Smooth muscle cell (in vitro differentiated cells): ENCODE measurements around the gene SKIL. TPM values are rescaled to one million over a fixed set of nuclear protein-coding genes. Genes with fewer than 3 reads are reported as not detected.
"Not testable (repeated sequence)": the region's sequence is repeated elsewhere in the genome, so short reads cannot be mapped to it uniquely, and the experiment has no call there.

Experiments used
- DNase-seq: peaks from one replicate; lab custom pipeline; 2025; ENCODE audit not compliant: unreplicated experiment; lab: John Stamatoyannopoulos, UW
- H2AFZ ChIP-seq: fragments of 200-600 bp; sonication (generic); 2 replicates; pipeline ENCODE4 v1.6.0; 2016; ENCODE audit warnings: antibody characterized with exemption, low read depth, mild to moderate bottlenecking
- H3F3A ChIP-seq: fragments of 200-600 bp; sonication (generic); 2 replicates; pipeline ENCODE4 v1.6.0; 2017; ENCODE audit warnings: antibody characterized with exemption, low read depth
- H3K27ac ChIP-seq: fragments of 200-600 bp; sonication (generic); 2 replicates; pipeline ENCODE4 v1.5.1; 2016; ENCODE audit warnings: low read depth, mild to moderate bottlenecking
- H3K27me3 ChIP-seq: fragments of 200-600 bp; sonication (generic); 2 replicates; pipeline ENCODE4 v1.6.1; 2016; ENCODE audit warnings: low read depth, mild to moderate bottlenecking
- H3K36me3 ChIP-seq: fragments of 200-600 bp; sonication (generic); 2 replicates; pipeline ENCODE4 v1.5.1; 2016; ENCODE audit warnings: low read depth
- H3K4me1 ChIP-seq: fragments of 200-600 bp; sonication (generic); 2 replicates; pipeline ENCODE4 v1.5.1; 2016; ENCODE audit warnings: low read depth
- H3K4me2 ChIP-seq: fragments of 200-600 bp; sonication (generic); 2 replicates; pipeline ENCODE4 v1.6.0; 2016; ENCODE audit warnings: mild to moderate bottlenecking
- H3K4me3 ChIP-seq: fragments of 200-600 bp; sonication (generic); 2 replicates; pipeline ENCODE4 v1.5.1; 2016; ENCODE audit warnings: mild to moderate bottlenecking
- H3K79me2 ChIP-seq: fragments of 200-600 bp; sonication (generic); 2 replicates; pipeline ENCODE4 v1.6.0; 2016; ENCODE audit warnings: low read depth, mild to moderate bottlenecking
- H3K9ac ChIP-seq: fragments of 200-600 bp; sonication (generic); 2 replicates; pipeline ENCODE4 v1.6.0; 2016; ENCODE audit warnings: low read depth
- H3K9me3 ChIP-seq: fragments of 200-600 bp; sonication (generic); replicated peaks from 2 replicates; pipeline ENCODE4 v1.5.1; 2016; ENCODE audit warnings: low read depth
- H4K20me1 ChIP-seq: fragments of 200-600 bp; sonication (generic); 2 replicates; pipeline ENCODE4 v1.6.0; 2016; ENCODE audit warnings: low read depth
- WGBS: methylation state at CpG from one replicate; pipeline ENCODE4 v1.1.7; 2016; ENCODE audit warnings: low lambda C conversion rate; 5-methylcytosine and 5-hydroxymethylcytosine counted together
- polyA plus RNA-seq: library from polyadenylated mRNA; unstranded; fragments of >200 nt; fragmentation: Nextera tagmentation; extraction: Ambion mirVana; gene quantifications from 2 replicates; pipeline ENCODE4 v1.2.1, GENCODE V29; 2016
- total RNA-seq: library from RNA; depleted of rRNA; stranded (reverse); fragments of >200 nt; gene quantifications from 2 replicates; pipeline ENCODE4 v1.2.3, GENCODE V29; 2014
- TF ChIP-seq, protein P1 (sequence below): fragments of 200-600 bp; sonication (generic); IDR thresholded peaks from 2 replicates; pipeline ENCODE4 v1.5.1; 2017; ENCODE audit warnings: borderline replicate concordance, mild to moderate bottlenecking, antibody characterized with exemption; ENCODE audit not compliant: insufficient read depth, poor library complexity, severe bottlenecking

The SKIL gene
- total and polyA plus RNA-seq, 2 experiments from 2014 or later, result 22.0 to 167 TPM

GRCh38 chr3:170323331-170323730, 34.2 kb upstream of the SKIL start:
- Histone ChIP-seq H3K4me1 (peaks cover 5% of the 10 kb centered on the region), H3K36me3 (no peaks in the 10 kb centered on the region), H4K20me1 (no peaks in the 10 kb centered on the region), H2AFZ (peak overlapping the region; percentile 66), H3K9ac (peak overlapping the region; percentile 87), H3K4me2 (peak overlapping the region; percentile 60), H3F3A (no peaks in the 10 kb centered on the region), H3K27ac (peak overlapping the region; percentile 98), H3K9me3 (no peaks in the 10 kb centered on the region), H3K4me3 (no peak overlapping the region), H3K27me3 (no peaks in the 10 kb centered on the region), H3K79me2 (no peaks in the 10 kb centered on the region)
- WGBS, result 49% methylated on average over 6 of the region's 6 CpGs
- no peak for DNase-seq
- TF ChIP-seq, protein P1, sequence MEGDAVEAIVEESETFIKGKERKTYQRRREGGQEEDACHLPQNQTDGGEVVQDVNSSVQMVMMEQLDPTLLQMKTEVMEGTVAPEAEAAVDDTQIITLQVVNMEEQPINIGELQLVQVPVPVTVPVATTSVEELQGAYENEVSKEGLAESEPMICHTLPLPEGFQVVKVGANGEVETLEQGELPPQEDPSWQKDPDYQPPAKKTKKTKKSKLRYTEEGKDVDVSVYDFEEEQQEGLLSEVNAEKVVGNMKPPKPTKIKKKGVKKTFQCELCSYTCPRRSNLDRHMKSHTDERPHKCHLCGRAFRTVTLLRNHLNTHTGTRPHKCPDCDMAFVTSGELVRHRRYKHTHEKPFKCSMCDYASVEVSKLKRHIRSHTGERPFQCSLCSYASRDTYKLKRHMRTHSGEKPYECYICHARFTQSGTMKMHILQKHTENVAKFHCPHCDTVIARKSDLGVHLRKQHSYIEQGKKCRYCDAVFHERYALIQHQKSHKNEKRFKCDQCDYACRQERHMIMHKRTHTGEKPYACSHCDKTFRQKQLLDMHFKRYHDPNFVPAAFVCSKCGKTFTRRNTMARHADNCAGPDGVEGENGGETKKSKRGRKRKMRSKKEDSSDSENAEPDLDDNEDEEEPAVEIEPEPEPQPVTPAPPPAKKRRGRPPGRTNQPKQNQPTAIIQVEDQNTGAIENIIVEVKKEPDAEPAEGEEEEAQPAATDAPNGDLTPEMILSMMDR, result no peak

DNA sequence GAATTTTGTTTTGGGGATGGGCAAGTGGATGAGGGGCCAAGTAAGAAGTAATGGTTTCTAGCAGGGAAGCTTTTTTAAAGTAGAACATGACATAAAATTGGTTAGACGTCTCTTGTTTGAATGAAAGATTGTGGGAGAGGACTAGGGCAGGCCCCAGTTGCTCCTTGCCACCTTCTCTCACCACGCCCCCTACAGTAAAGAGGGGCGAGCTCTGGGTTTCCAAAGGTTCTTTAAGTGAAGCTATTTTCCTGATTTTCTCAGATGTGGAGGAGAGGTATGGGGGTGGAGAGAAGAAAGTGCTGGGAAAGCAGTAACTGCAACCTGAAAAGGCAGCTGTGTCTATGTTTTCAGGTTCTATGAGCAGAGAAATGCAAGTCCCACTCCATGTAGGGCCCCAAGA, 32.6 kb upstream of the SKIL start:
- H3K9ac ChIP-seq, result no peak overlapping the region
- DNase-seq, result no peak
- no peak overlapping the region for H2AFZ ChIP-seq
- H3K4me2 ChIP-seq, result no peak overlapping the region
- no peaks in the 10 kb centered on the region for H3K36me3 ChIP-seq
- no peaks in the 10 kb centered on the region for H4K20me1 ChIP-seq
- H3K27ac ChIP-seq, result no peak overlapping the region
- WGBS, result 81% methylated on average over 3 of the region's 3 CpGs
- H3K4me1 ChIP-seq, result peaks cover 5% of the 10 kb centered on the region
- H3K27me3 ChIP-seq, result no peaks in the 10 kb centered on the region
- H3K4me3 ChIP-seq, result no peak overlapping the region
- no peaks in the 10 kb centered on the region for H3K79me2 ChIP-seq
- H3K9me3 ChIP-seq, result no peaks in the 10 kb centered on the region
- TF ChIP-seq, protein P1, result no peak
- H3F3A ChIP-seq, result no peaks in the 10 kb centered on the region

GRCh38 chr3:170327040-170327808, 30.3 kb upstream of the SKIL start:
- Histone ChIP-seq H2AFZ (no peak overlapping the region), H3K79me2 (no peaks in the 10 kb centered on the region), H3F3A (no peaks in the 10 kb centered on the region), H3K9me3 (no peaks in the 10 kb centered on the region), H3K4me2 (no peak overlapping the region), H4K20me1 (no peaks in the 10 kb centered on the region), H3K27me3 (no peaks in the 10 kb centered on the region), H3K9ac (no peak overlapping the region), H3K4me3 (no peak overlapping the region), H3K36me3 (no peaks in the 10 kb centered on the region), H3K27ac (no peak overlapping the region), H3K4me1 (peaks cover 5% of the 10 kb centered on the region)
- TF ChIP-seq, protein P1, result no peak
- 95% methylated on average over 23 of the region's 24 CpGs for WGBS
- no peak for DNase-seq

- not testable (repeated sequence) for H3K9me3 ChIP-seq, H3K4me1 ChIP-seq, H3K4me3 ChIP-seq, H3K4me2 ChIP-seq, H3F3A ChIP-seq, H3K9ac ChIP-seq, H3K79me2 ChIP-seq, H4K20me1 ChIP-seq, H3K27me3 ChIP-seq, H3K27ac ChIP-seq, DNase-seq, H3K36me3 ChIP-seq, H2AFZ ChIP-seq
- 93% methylated on average over 7 of the region's 7 CpGs for WGBS
Observed at GRCh38 chr3:170327868-170328548, 29.5 kb upstream of the SKIL start.
